ENCODE results near the gene PYGM. TPM values are rescaled to one million over a fixed set of nuclear protein-coding genes. Genes with fewer than 3 reads are reported as not detected.

Gene PYGM
- total RNA-seq, 2 donors from 2014 or later: 17.8 to 84.7 TPM

DNA sequence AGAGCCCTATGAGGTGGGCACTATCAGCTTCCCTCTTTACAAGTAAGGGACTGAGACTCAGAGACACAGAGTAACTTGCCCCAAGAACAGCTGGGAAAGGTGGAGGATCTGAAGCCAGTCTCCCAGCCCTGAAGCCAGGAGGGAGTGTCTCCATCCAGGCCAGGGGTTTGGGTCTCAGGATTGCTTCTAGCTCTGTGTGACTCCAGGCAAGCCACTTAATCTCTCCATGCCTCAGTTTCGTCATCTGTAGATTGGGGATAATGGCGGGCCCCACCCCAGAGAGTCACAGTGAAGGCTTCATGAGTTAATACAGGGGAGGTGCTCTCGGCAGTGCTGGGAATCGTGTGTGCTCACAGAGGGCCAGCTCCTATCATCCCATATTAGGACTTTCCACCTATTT is 32.7 kb upstream of the PYGM start:
- no peak overlapping the region for H3K4me3 ChIP-seq
- H3K27me3 ChIP-seq: no peaks in the 10 kb centered on the region
- H3K36me3 ChIP-seq: peaks cover 41% of the 10 kb centered on the region
- H3K27ac ChIP-seq: no peak overlapping the region
- DNase-seq (ENCODE audit: low spot score): no peak
- TF ChIP-seq, protein P1, sequence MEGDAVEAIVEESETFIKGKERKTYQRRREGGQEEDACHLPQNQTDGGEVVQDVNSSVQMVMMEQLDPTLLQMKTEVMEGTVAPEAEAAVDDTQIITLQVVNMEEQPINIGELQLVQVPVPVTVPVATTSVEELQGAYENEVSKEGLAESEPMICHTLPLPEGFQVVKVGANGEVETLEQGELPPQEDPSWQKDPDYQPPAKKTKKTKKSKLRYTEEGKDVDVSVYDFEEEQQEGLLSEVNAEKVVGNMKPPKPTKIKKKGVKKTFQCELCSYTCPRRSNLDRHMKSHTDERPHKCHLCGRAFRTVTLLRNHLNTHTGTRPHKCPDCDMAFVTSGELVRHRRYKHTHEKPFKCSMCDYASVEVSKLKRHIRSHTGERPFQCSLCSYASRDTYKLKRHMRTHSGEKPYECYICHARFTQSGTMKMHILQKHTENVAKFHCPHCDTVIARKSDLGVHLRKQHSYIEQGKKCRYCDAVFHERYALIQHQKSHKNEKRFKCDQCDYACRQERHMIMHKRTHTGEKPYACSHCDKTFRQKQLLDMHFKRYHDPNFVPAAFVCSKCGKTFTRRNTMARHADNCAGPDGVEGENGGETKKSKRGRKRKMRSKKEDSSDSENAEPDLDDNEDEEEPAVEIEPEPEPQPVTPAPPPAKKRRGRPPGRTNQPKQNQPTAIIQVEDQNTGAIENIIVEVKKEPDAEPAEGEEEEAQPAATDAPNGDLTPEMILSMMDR (IDR thresholded peaks at IDR 0.05): no peak
- no peaks in the 10 kb centered on the region for H3K9me3 ChIP-seq
- H3K4me1 ChIP-seq: no peaks in the 10 kb centered on the region

DNA sequence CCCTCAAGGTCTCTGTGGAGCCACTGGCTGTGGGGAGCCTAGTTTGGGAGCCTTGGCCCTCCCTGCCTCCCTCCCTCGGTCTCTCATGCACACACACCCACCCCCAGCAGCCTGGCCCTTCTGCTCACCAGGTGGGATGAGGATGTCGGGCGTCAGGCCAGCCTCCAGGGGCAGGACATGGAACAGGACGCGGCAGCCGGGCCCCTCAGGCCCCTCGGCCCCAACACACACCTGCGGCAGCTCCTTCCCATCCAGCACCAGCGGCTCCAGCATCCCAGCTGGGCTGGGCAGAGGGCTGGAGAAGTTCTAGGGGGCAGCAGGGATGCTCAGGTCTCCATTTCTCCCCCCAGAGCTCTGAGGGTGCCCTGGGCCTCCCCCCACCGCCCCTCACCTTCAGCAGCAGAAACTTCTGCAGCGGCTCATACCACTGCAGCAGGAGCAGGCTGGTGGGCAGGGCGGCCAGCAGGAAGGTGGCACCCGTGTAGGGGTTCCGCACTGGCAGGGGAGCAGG is 32.1 kb upstream of the PYGM start:
- H3K9me3 ChIP-seq: no peaks in the 10 kb centered on the region
- no peak for DNase-seq (ENCODE audit: low spot score)
- TF ChIP-seq, protein P1 (IDR thresholded peaks at IDR 0.05): no peak

DNA sequence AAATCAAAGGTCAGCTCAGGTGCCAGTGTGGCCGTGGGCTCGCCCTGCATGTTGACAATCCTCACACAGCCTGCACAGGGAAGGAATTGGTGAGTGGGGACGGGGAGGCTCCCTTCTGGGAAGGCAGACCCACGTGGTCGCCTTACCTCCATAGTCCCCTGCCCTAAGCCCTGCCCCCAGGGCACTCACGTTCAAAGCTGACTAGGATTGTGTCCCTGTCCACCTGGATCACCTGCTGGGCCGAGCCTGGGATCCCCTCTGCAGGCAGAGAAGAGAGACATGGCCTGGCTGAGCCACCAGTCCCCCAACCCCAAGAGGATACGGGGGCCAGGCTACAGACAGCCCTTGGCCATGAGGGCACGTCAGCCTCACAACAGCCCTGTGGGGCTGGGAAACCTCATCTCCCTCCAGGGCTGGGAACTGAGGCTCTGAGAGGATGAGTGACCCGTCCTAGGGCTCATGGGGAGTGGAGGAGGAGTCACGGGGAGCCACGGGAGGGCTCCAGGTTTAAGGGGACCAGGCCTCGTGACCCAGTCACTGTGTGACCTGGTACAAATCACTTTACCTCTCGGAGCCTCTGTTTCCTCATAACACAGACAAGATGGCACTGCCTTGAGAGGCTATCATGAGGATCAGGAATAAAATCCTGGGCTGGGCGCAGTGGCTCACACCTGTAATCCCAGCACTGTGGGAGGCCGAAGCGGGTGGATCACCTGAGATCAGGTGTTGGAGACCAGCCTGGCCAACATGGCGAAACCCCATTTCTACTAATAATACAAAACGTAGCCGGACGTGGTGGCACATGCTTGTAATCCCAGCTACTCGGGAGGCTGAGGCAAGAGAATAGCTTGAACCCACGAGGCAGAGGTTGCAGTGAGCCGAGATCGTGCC is 30.7 kb upstream of the PYGM start:
- no peak for DNase-seq (ENCODE audit: low spot score)
- H3K4me1 ChIP-seq: no peaks in the 10 kb centered on the region
- no peak overlapping the region for H3K4me3 ChIP-seq
- H3K27me3 ChIP-seq: no peaks in the 10 kb centered on the region
- peaks cover 28% of the 10 kb centered on the region for H3K36me3 ChIP-seq
- H3K9me3 ChIP-seq: no peaks in the 10 kb centered on the region
- TF ChIP-seq, protein P1 (IDR thresholded peaks at IDR 0.05): no peak
- no peak overlapping the region for H3K27ac ChIP-seq

More for the DNA sequence above, 32.1 kb upstream of the PYGM start:
- H3K4me3 ChIP-seq: no peak overlapping the region
- H3K27me3 ChIP-seq: no peaks in the 10 kb centered on the region
- H3K27ac ChIP-seq: no peak overlapping the region
- H3K36me3 ChIP-seq: peaks cover 35% of the 10 kb centered on the region
- H3K4me1 ChIP-seq: no peaks in the 10 kb centered on the region

DNA sequence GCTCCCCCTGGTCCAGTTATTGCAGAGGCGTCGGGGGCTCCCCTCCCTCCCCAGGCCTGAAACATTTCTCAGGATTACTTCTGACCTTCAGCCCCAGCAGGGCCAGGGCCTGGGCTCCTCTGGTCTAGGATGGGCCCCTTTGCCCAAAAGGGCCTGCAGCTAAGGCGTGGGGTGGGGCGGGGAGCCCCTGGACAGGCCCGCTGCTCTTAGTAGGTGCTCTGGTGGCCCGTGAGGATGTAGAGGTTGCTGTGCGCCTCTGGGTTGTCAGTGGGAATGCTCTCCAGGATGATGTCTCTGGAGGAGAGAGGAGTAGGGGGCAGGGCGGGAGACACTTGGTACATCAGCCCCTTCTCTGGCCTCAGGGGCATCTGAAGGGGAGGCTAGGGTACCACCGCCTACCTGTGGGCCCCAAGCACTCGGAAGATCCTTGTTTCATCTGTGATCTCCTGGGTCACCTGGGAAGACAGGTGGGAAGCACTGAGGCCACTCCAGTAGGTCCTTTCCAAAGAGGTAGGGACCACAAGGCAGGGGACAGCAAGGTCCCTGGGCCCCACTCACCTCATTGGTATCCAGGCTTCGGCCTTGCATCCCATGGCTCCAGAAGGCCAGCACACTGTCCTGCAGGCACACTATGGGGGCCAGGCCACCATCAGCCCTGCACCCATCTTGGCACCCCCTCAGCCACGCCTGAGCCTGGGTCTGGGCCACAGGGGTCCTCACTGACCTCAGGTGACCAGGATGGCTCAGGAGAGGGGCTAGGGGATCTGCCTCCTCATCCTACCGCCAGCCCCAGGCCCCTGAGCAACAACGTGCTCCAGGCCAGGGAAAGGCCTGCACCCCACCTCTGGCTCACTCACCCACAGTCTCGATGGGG is 29.8 kb upstream of the PYGM start:
- Histone ChIP-seq H3K27ac (no peak overlapping the region), H3K9me3 (no peaks in the 10 kb centered on the region), H3K36me3 (peaks cover 28% of the 10 kb centered on the region), H3K4me1 (no peaks in the 10 kb centered on the region), H3K4me3 (no peak overlapping the region), H3K27me3 (no peaks in the 10 kb centered on the region)
- no peak for DNase-seq (ENCODE audit: low spot score)
- TF ChIP-seq, protein P1 (IDR thresholded peaks at IDR 0.05): no peak

DNA sequence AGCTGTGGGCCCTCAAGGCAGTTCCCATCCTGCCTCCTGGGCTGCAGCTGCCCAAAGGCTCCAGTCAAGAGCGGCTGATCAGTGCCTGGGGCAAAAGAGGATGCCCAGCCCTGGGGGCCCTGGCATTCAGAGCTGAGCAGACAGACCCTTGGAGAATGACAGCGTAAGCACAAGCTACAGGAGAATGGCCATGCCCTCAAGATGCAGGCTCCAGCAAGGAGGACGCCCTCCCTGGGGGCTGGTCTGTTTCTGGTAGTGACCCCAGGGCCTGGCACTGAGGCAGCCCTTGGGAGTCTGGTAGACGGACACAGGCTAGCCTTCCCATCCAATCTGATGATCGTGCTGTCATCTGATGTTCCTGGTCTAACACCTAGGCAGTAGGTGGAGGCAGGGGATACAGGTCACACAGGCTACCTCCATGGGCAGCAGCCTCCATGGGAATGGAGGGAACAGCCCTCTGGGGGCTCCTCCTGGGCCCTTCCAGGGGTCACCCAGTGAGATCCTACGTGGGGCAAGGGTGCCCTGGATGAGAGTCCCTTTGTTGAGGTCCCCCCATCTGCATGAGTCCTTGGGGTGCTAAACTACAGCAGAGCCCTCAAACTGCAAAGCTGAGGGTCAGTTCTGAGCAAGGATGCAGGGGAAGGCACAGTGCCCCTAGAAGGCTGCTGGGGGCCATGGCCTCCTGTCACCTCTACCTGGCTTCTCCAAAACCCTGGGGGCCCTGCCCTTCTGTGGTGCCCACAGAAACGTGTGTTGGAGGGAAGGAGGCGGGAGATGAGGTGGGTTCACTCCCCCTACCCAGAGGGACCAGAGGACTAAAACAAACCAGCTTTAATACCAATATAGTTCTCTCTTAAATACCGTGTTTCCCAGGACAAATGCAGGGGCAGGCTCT is 28.8 kb upstream of the PYGM start:
- Histone ChIP-seq H3K4me3 (no peak overlapping the region), H3K4me1 (no peaks in the 10 kb centered on the region), H3K9me3 (no peaks in the 10 kb centered on the region), H3K27ac (no peak overlapping the region), H3K36me3 (peaks cover 28% of the 10 kb centered on the region), H3K27me3 (no peaks in the 10 kb centered on the region)
- TF ChIP-seq, protein P1 (IDR thresholded peaks at IDR 0.05): no peak
- DNase-seq (ENCODE audit: low spot score): no peak
